B cell (primary cell): Measurements from ENCODE around the gene GLI1. TPM values are rescaled to one million over a fixed set of nuclear protein-coding genes. Genes with fewer than 3 reads are reported as not detected.

Source experiments
- ATAC-seq: fragments of 200-7000 bp; cut with Tn5 transposase; one replicate; pipeline ENCODE4 v1.10.0; 2021; ENCODE audit warnings: low read depth, mild to moderate bottlenecking, moderate number of reproducible peaks, moderate library complexity
- CTCF ChIA-PET: fragments of 350-600 bp; sonication (Branson Sonifier 250); formaldehyde crosslinking; loops from one replicate; lab custom pipeline; 2021; ENCODE audit warnings: antibody characterized with exemption, inconsistent platforms; lab: Charles Lee
- POLR2A ChIA-PET: fragments of 350-600 bp; sonication (Branson Sonifier 250); formaldehyde crosslinking; loops from one replicate; lab custom pipeline; 2021; ENCODE audit warnings: antibody characterized with exemption; lab: Charles Lee
- DNase-seq: peaks from one replicate; pipeline ENCODE4 v3.0.0; 2013
- H2AFZ ChIP-seq: 2 replicates; pipeline ENCODE4 v1.6.1; 2012; ENCODE audit warnings: mild to moderate bottlenecking, low read depth, low read length; ENCODE audit not compliant: insufficient read depth, poor library complexity, severe bottlenecking
- H3K27ac ChIP-seq, 2 donors: 1 replicate in 1 of 2; 2 replicates in 1 of 2; pipeline ENCODE4 v1.5.1; 2012 to 2013; ENCODE audit warnings: low read length in 2 of 2, mild to moderate bottlenecking in 2 of 2, moderate library complexity in 1 of 2
- H3K27me3 ChIP-seq, 4 experiments: fragments of 200-600 bp in 1 of 4; sonication (generic) in 1 of 4; replicated peaks in 1 of 4; 1 replicate in 2 of 4; 2 replicates in 2 of 4; pipeline versions ENCODE4 v1.6.1 to v1.7.0; 2013 to 2016; ENCODE audit warnings: low read length in 3 of 4, mild to moderate bottlenecking in 2 of 4, mixed read lengths in 1 of 4, moderate library complexity in 1 of 4; ENCODE audit not compliant: insufficient read depth in 4 of 4, control insufficient read depth in 3 of 4; ENCODE audit errors: control extremely low read depth in 1 of 4
- H3K36me3 ChIP-seq, 2 experiments: replicated peaks in 1 of 2; 1 replicate in 1 of 2; 2 replicates in 1 of 2; pipeline versions ENCODE4 v1.6.1 to v1.7.1; 2013; ENCODE audit warnings: low read length in 1 of 2; ENCODE audit not compliant: insufficient read depth in 2 of 2, control insufficient read depth in 1 of 2; ENCODE audit errors: control extremely low read depth in 1 of 2, extremely low read depth in 1 of 2
- H3K4me1 ChIP-seq, 2 donors: fragments of 200-600 bp in 1 of 2; sonication (generic) in 1 of 2; 1 replicate in 1 of 2; 2 replicates in 1 of 2; pipeline versions ENCODE4 v1.5.1 to v1.6.1; 2013 to 2017; ENCODE audit warnings: low read length in 2 of 2; ENCODE audit not compliant: control insufficient read depth in 2 of 2, insufficient read depth in 2 of 2
- H3K4me2 ChIP-seq: replicated peaks from 2 replicates; pipeline ENCODE3; 2012; ENCODE audit warnings: mild to moderate bottlenecking, low read depth, low read length; ENCODE audit not compliant: poor library complexity, severe bottlenecking
- H3K4me3 ChIP-seq, 5 experiments: fragments of 200-600 bp in 1 of 5; sonication (generic) in 1 of 5; 1 replicate in 3 of 5; 2 replicates in 2 of 5; pipeline versions ENCODE4 v1.5.1 to v1.7.0; 2011 to 2016; ENCODE audit warnings: low read length in 4 of 5, mild to moderate bottlenecking in 4 of 5, low read depth in 2 of 5, control low read depth in 1 of 5, moderate library complexity in 1 of 5; ENCODE audit not compliant: insufficient read depth in 1 of 5; ENCODE audit errors: control extremely low read depth in 1 of 5, extremely low read depth in 1 of 5
- H3K79me2 ChIP-seq: fragments of 200-600 bp; sonication (generic); one replicate; pipeline ENCODE4 v1.6.0; 2016; ENCODE audit warnings: low read length; ENCODE audit not compliant: control insufficient read depth, insufficient read depth
- H3K9ac ChIP-seq: fragments of 200-600 bp; sonication (generic); 2 replicates; pipeline ENCODE4 v1.6.1; 2017; ENCODE audit warnings: mild to moderate bottlenecking, low read length, moderate library complexity
- H3K9me3 ChIP-seq, 3 donors: one replicate each; pipeline versions ENCODE4 v1.6.1 to v1.7.1; 2013; ENCODE audit warnings: low read length in 2 of 3; ENCODE audit not compliant: control insufficient read depth in 2 of 3, insufficient read depth in 1 of 3; ENCODE audit errors: control extremely low read depth in 1 of 3
- H4K20me1 ChIP-seq: 2 replicates; pipeline ENCODE4 v1.6.0; 2012; ENCODE audit warnings: mild to moderate bottlenecking, low read length; ENCODE audit not compliant: insufficient read depth, control insufficient read depth, poor library complexity, severe bottlenecking
- H3K27ac Mint-ChIP-seq: one replicate; pipeline ENCODE4 v1.8.0; 2021; ENCODE audit warnings: mixed read lengths
- H3K27me3 Mint-ChIP-seq: one replicate; pipeline ENCODE4 v1.8.0; 2021; ENCODE audit warnings: mixed read lengths
- H3K4me1 Mint-ChIP-seq: one replicate; pipeline ENCODE4 v1.8.0; 2021; ENCODE audit warnings: mixed read lengths
- H3K4me3 Mint-ChIP-seq: one replicate; pipeline ENCODE4 v1.8.0; 2021; ENCODE audit warnings: mixed read lengths
- H3K9me3 Mint-ChIP-seq: one replicate; pipeline ENCODE4 v1.8.0; 2022; ENCODE audit warnings: mixed read lengths; ENCODE audit not compliant: insufficient read depth
- EZH2 ChIP-seq: IDR thresholded peaks from 2 replicates; pipeline ENCODE4 v1.6.1; 2012; ENCODE audit warnings: borderline replicate concordance, low read depth, mild to moderate bottlenecking, moderate library complexity, low read length; ENCODE audit not compliant: insufficient read depth, poor library complexity, severe bottlenecking
- WGBS: methylation state at CpG from one replicate; pipeline ENCODE4 v1.1.5; 2013; ENCODE audit warnings: missing lambda C conversion rate; ENCODE audit not compliant: insufficient coverage; 5-methylcytosine and 5-hydroxymethylcytosine counted together
- intact Hi-C: fragments of 100-400 bp; cut with micrococcal nuclease; formaldehyde crosslinking; loops from one replicate; pipeline ENCODE4 v1.10.0; 2022
- polyA plus RNA-seq: library from polyadenylated mRNA; depleted of rRNA; stranded (reverse); fragments of >200 nt; gene quantifications from 2 replicates; pipeline ENCODE4 v1.2.3, GENCODE V29; 2012
- total RNA-seq, 2 donors: library from RNA; stranded (reverse); fragments of 120-200 nt in 1 of 2; gene quantifications; 1 replicate in 1 of 2; 2 replicates in 1 of 2; pipeline versions ENCODE4 v1.2.3 to v1.2.4, GENCODE V29; 2013 to 2022
- TF ChIP-seq, protein P1 (sequence below): fragments of 200-600 bp; IDR thresholded peaks from one replicate; pipeline ENCODE4 v1.8.0; 2022; ENCODE audit warnings: antibody characterized with exemption, mild to moderate bottlenecking

GLI1 gene
- total and polyA plus RNA-seq, 2 donors (not counting 1 experiment from before 2014, with no cell fraction given) = 4.1 to 5.4 TPM

DNA sequence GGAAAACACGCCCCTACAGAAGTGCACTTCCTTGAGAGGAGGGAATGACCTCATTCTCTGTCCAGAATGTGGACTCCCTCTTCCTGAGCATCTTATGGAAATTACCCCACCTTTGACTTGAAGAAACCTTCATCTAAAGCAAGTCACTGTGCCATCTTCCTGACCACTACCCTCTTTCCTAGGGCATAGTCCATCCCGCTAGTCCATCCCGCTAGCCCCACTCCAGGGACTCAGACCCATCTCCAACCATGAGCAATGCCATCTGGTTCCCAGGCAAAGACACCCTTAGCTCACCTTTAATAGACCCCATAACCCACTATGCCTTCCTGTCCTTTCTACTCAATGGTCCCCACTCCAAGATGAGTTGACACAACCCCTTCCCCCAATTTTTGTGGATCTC lies 9.5 kb upstream of the GLI1 start:
- Histone ChIP-seq H3K79me2 (no peaks in the 10 kb centered on the region), H3K4me1 (no peaks in the 10 kb centered on the region), H3K9me3 (no peaks in the 10 kb centered on the region), H3K36me3 (no peaks in the 10 kb centered on the region), H3K27ac (no peak overlapping the region), H3K9ac (no peak overlapping the region), H3K4me3 (no peak overlapping the region), H3K27me3 (no peaks in the 10 kb centered on the region), H2AFZ (no peak overlapping the region), H4K20me1 (no peaks in the 10 kb centered on the region), H3K4me2 (no peak overlapping the region)
- DNase-seq (no peak), ATAC-seq (no peak)
- TF ChIP-seq EZH2 = no peak
- TF ChIP-seq, protein P1, sequence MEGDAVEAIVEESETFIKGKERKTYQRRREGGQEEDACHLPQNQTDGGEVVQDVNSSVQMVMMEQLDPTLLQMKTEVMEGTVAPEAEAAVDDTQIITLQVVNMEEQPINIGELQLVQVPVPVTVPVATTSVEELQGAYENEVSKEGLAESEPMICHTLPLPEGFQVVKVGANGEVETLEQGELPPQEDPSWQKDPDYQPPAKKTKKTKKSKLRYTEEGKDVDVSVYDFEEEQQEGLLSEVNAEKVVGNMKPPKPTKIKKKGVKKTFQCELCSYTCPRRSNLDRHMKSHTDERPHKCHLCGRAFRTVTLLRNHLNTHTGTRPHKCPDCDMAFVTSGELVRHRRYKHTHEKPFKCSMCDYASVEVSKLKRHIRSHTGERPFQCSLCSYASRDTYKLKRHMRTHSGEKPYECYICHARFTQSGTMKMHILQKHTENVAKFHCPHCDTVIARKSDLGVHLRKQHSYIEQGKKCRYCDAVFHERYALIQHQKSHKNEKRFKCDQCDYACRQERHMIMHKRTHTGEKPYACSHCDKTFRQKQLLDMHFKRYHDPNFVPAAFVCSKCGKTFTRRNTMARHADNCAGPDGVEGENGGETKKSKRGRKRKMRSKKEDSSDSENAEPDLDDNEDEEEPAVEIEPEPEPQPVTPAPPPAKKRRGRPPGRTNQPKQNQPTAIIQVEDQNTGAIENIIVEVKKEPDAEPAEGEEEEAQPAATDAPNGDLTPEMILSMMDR = no peak
- H3K9me3 Mint-ChIP-seq = no peaks in the 10 kb centered on the region
- ChIA-PET POLR2A (no interaction called here), CTCF (interaction anchor here (0.7 to 6.9 kb wide), 3 partner anchors 9 to 186 kb away, joined by 3 to 126 read pairs (median 10); partner anchors contain the start of gene GLI1)
- peaks cover 2% of the 10 kb centered on the region for H3K4me1 Mint-ChIP-seq
- H3K27me3 Mint-ChIP-seq = peaks cover 4% of the 10 kb centered on the region
- H3K27ac Mint-ChIP-seq = no peak overlapping the region
- no peak overlapping the region for H3K4me3 Mint-ChIP-seq
- intact Hi-C loops = loop anchor here (10.0 kb wide), 1 partner anchor 305 kb away; the partner anchor contains the start of genes CDK4 and MARCHF9
- WGBS = 92% methylated on average over 3 of the region's 3 CpGs

DNA sequence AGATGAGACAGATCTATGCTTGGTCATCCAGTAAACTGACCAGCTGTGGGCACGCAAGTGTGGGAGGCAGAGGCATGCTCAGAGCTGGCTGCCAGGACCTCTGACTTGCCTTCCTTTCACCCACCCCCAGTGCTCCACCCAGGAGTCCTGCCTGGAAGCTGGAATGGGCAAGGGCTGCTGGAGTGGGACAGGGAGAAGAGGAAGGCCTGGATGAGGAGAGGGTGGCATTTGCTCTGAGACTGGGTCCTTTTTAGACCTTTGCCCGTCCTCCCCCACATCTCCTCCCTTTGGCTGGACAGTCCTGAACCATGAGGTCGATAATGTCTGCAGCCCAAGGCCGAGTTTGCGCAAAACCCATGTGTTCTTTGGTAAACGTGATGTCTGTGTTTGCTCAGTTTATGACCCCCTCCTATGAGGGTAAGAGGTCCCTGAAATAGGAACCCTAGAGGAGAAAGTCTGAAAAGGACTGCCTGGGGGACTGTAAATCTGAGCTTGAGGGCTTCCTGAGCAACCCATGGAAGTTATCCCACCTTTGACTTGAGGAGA lies 8.3 kb upstream of the GLI1 start:
- H3K9ac ChIP-seq = no peak overlapping the region
- ChIA-PET POLR2A (no interaction called here), CTCF (interaction anchor here (0.6 to 6.9 kb wide), 9 partner anchors 8 to 1354 kb away, joined by 4 to 126 read pairs (median 10); partner anchors contain the start of gene GLI1)
- H3K4me3 ChIP-seq = no peak overlapping the region
- no peaks in the 10 kb centered on the region for H3K9me3 ChIP-seq
- no peak for TF ChIP-seq EZH2
- TF ChIP-seq, protein P1 = no peak
- intact Hi-C loops = loop anchor here (10.0 kb wide), 1 partner anchor 303 kb away; the partner anchor contains the start of genes CDK4 and MARCHF9
- H2AFZ ChIP-seq = no peak overlapping the region
- no peak overlapping the region for H3K4me3 Mint-ChIP-seq
- peaks cover 4% of the 10 kb centered on the region for H3K27me3 Mint-ChIP-seq
- H3K4me1 ChIP-seq = peaks cover 7 to 9% of the 10 kb centered on the region in 2 donors
- no peak overlapping the region for H3K27ac ChIP-seq
- no peaks in the 10 kb centered on the region for H3K79me2 ChIP-seq
- no peaks in the 10 kb centered on the region for H3K9me3 Mint-ChIP-seq
- no peak overlapping the region for H3K4me2 ChIP-seq
- no peaks in the 10 kb centered on the region for H4K20me1 ChIP-seq
- ATAC-seq (no peak), DNase-seq (no peak)
- no peaks in the 10 kb centered on the region for H3K36me3 ChIP-seq
- H3K27me3 ChIP-seq = no peaks in the 10 kb centered on the region
- peaks cover 11% of the 10 kb centered on the region for H3K4me1 Mint-ChIP-seq
- 100% methylated on average over 1 of the region's 6 CpGs for WGBS
- no peak overlapping the region for H3K27ac Mint-ChIP-seq
